ENCODE measurements around the gene AGAP2. TPM values are rescaled to one million over a fixed set of nuclear protein-coding genes. Genes with fewer than 3 reads are reported as not detected.
A peak's percentile ranks its signal among the peaks of the same experiment; 100 is the strongest.

AGAP2 gene
- total and polyA plus RNA-seq, 2 of the 13 experiments (the other 11 are each of a cell fraction or from before 2014, with no cell fraction given) = 0.38 to 0.45 TPM

DNA sequence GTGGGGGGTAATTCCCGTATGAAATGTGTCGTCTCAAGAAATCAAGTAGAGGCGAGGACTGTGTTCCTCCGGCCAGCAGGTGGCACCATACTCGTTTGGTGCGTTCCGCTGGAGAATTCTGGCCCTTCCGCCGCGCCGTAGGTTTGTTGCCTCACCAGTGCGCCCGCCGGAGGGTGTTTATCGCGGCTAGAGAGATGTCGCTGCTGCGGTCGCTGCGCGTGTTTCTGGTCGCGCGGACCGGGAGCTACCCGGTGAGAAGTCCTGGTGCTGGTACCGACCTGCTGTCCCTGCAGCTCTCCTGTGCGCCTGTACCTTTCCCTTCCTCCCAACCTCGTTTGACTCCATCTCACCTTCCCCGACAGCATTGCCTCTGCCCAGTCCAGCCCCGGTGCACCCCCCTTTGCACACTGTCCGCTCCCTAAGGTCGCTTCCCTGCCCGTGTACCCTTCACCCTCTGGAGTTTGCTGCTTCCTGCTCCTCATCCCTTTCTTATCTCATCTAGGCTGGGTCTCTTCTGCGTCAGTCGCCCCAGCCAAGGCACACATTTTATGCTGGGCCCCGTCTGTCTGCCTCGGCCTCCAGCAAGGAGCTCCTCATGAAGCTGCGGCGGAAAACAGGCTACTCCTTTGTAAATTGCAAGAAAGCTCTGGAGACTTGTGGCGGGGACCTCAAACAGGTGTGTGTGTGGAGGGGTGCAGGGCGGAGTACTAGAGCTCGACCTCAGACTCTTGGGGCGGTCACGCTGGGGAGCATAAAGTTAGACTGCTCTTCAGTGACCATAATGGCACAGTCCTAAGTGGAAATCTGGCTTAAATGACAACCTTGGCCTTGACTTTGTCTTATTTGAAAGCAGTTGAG lies 44.3 kb upstream of the AGAP2 start, which contains the start of gene TSFM:
Gene TSFM (plus strand): TSS at position 180 of the 858 bp plus-strand sequence. CDS start 15 bp downstream, at position 195.
- H3K9ac ChIP-seq (ENCODE audit: insufficient read depth, low read depth, low read length) = peak within 1 kb of the TSS; percentile 87
- POLR2A ChIA-PET = interaction anchor here (0.6 to 1.7 kb wide), 6 partner anchors 10 to 38 kb away, joined by 3 to 15 read pairs (median 3); partner anchors contain the start of genes AVIL, CDK4, EEF1AKMT3 and METTL1
- intact Hi-C loops (cut with micrococcal nuclease; ENCODE audit: unreplicated experiment) = loop anchor here (1.0 kb wide), 1 partner anchor 11 kb away; the partner anchor contains the start of genes EEF1AKMT3 and METTL1
- TF ChIP-seq ZNF569 (CRISPR knock-in tag; IDR thresholded peaks at IDR 0.05; ENCODE audit: borderline replicate concordance) (no peak), AKAP8 (CRISPR knock-in tag; IDR thresholded peaks at IDR 0.05) (peak; percentile 85), ETV6 (CRISPR knock-in tag; conservative IDR thresholded peaks at IDR 0.05) (peak; percentile 64; the same call in 1 of the 2 replicates), ZNF75D (CRISPR knock-in tag; IDR thresholded peaks at IDR 0.05; ENCODE audit: borderline replicate concordance) (no peak), NONO (IDR thresholded peaks at IDR 0.05) (no peak), NONO (CRISPR knock-in tag; conservative IDR thresholded peaks at IDR 0.05) (peak; percentile 88), SNAI1 (CRISPR knock-in tag; IDR thresholded peaks at IDR 0.05; ENCODE audit: borderline replicate concordance) (peak; percentile 34; the same call in 1 of the 2 replicates), ARHGAP35 (CRISPR knock-in tag; IDR thresholded peaks at IDR 0.05; ENCODE audit: borderline replicate concordance) (no peak), ZNF331 (CRISPR knock-in tag; IDR thresholded peaks at IDR 0.05) (peak; percentile 94)
- TF ChIP-seq, protein P1, sequence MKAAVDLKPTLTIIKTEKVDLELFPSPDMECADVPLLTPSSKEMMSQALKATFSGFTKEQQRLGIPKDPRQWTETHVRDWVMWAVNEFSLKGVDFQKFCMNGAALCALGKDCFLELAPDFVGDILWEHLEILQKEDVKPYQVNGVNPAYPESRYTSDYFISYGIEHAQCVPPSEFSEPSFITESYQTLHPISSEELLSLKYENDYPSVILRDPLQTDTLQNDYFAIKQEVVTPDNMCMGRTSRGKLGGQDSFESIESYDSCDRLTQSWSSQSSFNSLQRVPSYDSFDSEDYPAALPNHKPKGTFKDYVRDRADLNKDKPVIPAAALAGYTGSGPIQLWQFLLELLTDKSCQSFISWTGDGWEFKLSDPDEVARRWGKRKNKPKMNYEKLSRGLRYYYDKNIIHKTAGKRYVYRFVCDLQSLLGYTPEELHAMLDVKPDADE (CRISPR knock-in tag; IDR thresholded peaks at IDR 0.05) = no peak
- TF ChIP-seq, protein P2, sequence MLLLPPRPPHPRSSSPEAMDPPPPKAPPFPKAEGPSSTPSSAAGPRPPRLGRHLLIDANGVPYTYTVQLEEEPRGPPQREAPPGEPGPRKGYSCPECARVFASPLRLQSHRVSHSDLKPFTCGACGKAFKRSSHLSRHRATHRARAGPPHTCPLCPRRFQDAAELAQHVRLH (CRISPR knock-in tag; IDR thresholded peaks at IDR 0.05; ENCODE audit: borderline replicate concordance, low read depth) = peak; percentile 96
- TF ChIP-seq, protein P3, sequence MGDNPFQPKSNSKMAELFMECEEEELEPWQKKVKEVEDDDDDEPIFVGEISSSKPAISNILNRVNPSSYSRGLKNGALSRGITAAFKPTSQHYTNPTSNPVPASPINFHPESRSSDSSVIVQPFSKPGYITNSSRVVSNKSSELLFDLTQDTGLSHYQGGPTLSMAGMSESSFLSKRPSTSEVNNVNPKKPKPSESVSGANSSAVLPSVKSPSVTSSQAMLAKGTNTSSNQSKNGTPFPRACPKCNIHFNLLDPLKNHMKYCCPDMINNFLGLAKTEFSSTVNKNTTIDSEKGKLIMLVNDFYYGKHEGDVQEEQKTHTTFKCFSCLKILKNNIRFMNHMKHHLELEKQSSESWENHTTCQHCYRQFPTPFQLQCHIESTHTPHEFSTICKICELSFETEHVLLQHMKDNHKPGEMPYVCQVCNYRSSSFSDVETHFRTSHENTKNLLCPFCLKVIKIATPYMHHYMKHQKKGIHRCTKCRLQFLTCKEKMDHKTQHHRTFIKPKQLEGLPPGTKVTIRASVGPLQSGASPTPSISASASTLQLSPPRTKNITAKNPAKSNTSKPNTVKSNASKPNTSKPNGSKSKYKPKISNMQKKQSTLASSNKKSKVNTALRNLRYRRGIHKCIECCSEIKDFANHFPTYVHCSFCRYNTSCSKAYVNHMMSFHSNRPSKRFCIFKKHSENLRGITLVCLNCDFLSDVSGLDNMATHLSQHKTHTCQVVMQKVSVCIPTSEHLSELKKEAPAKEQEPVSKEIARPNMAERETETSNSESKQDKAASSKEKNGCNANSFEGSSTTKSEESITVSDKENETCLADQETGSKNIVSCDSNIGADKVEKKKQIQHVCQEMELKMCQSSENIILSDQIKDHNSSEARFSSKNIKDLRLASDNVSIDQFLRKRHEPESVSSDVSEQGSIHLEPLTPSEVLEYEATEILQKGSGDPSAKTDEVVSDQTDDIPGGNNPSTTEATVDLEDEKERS (CRISPR knock-in tag; IDR thresholded peaks at IDR 0.05) = no peak
- TF ChIP-seq, protein P4, sequence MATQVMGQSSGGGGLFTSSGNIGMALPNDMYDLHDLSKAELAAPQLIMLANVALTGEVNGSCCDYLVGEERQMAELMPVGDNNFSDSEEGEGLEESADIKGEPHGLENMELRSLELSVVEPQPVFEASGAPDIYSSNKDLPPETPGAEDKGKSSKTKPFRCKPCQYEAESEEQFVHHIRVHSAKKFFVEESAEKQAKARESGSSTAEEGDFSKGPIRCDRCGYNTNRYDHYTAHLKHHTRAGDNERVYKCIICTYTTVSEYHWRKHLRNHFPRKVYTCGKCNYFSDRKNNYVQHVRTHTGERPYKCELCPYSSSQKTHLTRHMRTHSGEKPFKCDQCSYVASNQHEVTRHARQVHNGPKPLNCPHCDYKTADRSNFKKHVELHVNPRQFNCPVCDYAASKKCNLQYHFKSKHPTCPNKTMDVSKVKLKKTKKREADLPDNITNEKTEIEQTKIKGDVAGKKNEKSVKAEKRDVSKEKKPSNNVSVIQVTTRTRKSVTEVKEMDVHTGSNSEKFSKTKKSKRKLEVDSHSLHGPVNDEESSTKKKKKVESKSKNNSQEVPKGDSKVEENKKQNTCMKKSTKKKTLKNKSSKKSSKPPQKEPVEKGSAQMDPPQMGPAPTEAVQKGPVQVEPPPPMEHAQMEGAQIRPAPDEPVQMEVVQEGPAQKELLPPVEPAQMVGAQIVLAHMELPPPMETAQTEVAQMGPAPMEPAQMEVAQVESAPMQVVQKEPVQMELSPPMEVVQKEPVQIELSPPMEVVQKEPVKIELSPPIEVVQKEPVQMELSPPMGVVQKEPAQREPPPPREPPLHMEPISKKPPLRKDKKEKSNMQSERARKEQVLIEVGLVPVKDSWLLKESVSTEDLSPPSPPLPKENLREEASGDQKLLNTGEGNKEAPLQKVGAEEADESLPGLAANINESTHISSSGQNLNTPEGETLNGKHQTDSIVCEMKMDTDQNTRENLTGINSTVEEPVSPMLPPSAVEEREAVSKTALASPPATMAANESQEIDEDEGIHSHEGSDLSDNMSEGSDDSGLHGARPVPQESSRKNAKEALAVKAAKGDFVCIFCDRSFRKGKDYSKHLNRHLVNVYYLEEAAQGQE (IDR thresholded peaks at IDR 0.05; ENCODE audit: borderline replicate concordance in 1 of 2, low read depth in 1 of 2, low read length in 2 of 2) = peak in 1 of 2 experiments; percentile 78; a peak in 2 of 4 replicates

More for the DNA sequence above, 44.3 kb upstream of the AGAP2 start, which contains the start of gene TSFM:
- CTCF ChIA-PET (ENCODE audit: low intra/inter-chr PET ratio, low total read pairs) = interaction anchor here (1.8 kb wide), 1 partner anchor 122 kb away, joined by 13 read pairs; no protein-coding TSS in a partner anchor
- peaks cover 9 to 35% of the 10 kb centered on the region in 2 experiments for H3K36me3 ChIP-seq (replicated peaks in 1 of 2; ENCODE audit: control insufficient read depth in 1 of 2, insufficient read depth in 2 of 2, low read length in 2 of 2)
- H3K9me3 ChIP-seq (ENCODE audit: low read length) = no peaks in the 10 kb centered on the region
- H2AFZ ChIP-seq (ENCODE audit: low read length) = no peak within 1 kb of the TSS
- H4K20me1 ChIP-seq (ENCODE audit: insufficient read depth, low read length) = no peaks in the 10 kb centered on the region
- H3K4me1 ChIP-seq (ENCODE audit: insufficient read depth, low read length) = peaks cover 17% of the 10 kb centered on the region
- no TSS peak for BruUV-seq (replicated peaks)
- DNase-seq (ENCODE audit: low spot score) = peak; percentile 85
- no peaks in the 10 kb centered on the region; a peak in 1 of 5 replicates for H3K27me3 ChIP-seq (ENCODE audit: control insufficient read depth in 1 of 2, insufficient read depth in 2 of 2, low read length in 2 of 2)
- FAIRE-seq = peak; percentile 84
- peak; percentile 89 for ATAC-seq
- peaks cover 16% of the 10 kb centered on the region for H3K79me2 ChIP-seq (ENCODE audit: insufficient read depth, low read length)
- in situ Hi-C loops (cut with HindIII; ENCODE audit: extremely low pct_ligation_motif_present, low pct_unique_long_range_greater_than_20kb) = no loop called here
- peak within 1 kb of the TSS; percentile 95 to 100 (median 99) for H3K4me3 ChIP-seq (replicated peaks in 1 of 3; ENCODE audit: insufficient read depth in 1 of 3, low read depth in 2 of 3, low read length in 3 of 3)
- peak within 1 kb of the TSS; percentile 78 for H3K4me2 ChIP-seq (ENCODE audit: low read depth, low read length)
- H3K27ac ChIP-seq (ENCODE audit: extremely low read length, insufficient read depth, low read length) = peak within 1 kb of the TSS; percentile 55
- WGBS (ENCODE audit: low lambda C conversion rate) = under 1% methylated on average over 21 of the region's 45 CpGs
